ENCODE measurements around the gene GSTM2. TPM values are rescaled to one million over a fixed set of nuclear protein-coding genes. Genes with fewer than 3 reads are reported as not detected.
A peak's percentile ranks its signal among the peaks of the same experiment; 100 is the strongest.

GSTM2 gene
- total RNA-seq, 1 experiment from 2014 or later: 2.5 TPM

DNA sequence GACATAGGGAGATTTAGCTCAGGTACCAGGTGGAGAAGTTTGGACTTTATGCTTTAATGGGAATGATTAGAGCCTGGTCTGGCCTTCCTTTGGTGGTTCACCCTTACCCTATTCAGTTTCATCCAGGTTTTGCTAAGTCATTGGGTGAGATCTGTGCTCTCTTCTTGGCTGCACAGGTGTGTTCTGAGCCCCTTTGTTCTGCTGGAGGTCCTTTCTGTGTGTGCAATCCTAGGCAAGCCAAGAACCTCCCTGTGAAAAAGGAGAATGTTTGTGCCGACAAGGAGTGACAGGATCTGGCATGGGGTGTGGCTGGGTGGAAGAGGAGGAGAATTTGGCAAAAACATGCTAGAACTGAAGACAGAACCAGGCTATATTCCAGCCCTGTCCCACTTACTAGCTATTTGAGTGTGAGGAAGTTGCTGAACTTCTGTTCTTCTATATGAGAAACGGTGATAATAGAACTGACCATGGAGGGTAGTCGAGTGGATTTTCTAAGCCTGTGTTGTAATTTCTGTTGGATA, 48.8 kb downstream of the GSTM2 start:
- no peak for DNase-seq
- Mint-ChIP-seq H3K27me3 (ENCODE audit: unreplicated experiment) (peaks cover 13% of the 10 kb centered on the region), H3K9me3 (ENCODE audit: low read depth, unreplicated experiment) (no peaks in the 10 kb centered on the region), H3K4me3 (ENCODE audit: low read depth, unreplicated experiment) (no peak overlapping the region), H3K27ac (ENCODE audit: unreplicated experiment) (no peak overlapping the region), H3K36me3 (ENCODE audit: insufficient read depth, unreplicated experiment) (no peaks in the 10 kb centered on the region), H3K4me1 (ENCODE audit: low read depth, unreplicated experiment) (no peaks in the 10 kb centered on the region)
- BruUV-seq (replicated peaks): no TSS peak
- TF ChIP-seq, protein P1, sequence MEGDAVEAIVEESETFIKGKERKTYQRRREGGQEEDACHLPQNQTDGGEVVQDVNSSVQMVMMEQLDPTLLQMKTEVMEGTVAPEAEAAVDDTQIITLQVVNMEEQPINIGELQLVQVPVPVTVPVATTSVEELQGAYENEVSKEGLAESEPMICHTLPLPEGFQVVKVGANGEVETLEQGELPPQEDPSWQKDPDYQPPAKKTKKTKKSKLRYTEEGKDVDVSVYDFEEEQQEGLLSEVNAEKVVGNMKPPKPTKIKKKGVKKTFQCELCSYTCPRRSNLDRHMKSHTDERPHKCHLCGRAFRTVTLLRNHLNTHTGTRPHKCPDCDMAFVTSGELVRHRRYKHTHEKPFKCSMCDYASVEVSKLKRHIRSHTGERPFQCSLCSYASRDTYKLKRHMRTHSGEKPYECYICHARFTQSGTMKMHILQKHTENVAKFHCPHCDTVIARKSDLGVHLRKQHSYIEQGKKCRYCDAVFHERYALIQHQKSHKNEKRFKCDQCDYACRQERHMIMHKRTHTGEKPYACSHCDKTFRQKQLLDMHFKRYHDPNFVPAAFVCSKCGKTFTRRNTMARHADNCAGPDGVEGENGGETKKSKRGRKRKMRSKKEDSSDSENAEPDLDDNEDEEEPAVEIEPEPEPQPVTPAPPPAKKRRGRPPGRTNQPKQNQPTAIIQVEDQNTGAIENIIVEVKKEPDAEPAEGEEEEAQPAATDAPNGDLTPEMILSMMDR (IDR thresholded peaks at IDR 0.05; ENCODE audit: unreplicated experiment): no peak
- CTCF ChIA-PET: interaction anchor here (2.2 kb wide), 1 partner anchor 77 kb away, joined by 7 read pairs; no protein-coding TSS in a partner anchor
- intact Hi-C loops (cut with micrococcal nuclease; ENCODE audit: unreplicated experiment): loop anchor here (5.0 kb wide), 1 partner anchor 266 kb away; the partner anchor contains the start of gene AHCYL1

DNA sequence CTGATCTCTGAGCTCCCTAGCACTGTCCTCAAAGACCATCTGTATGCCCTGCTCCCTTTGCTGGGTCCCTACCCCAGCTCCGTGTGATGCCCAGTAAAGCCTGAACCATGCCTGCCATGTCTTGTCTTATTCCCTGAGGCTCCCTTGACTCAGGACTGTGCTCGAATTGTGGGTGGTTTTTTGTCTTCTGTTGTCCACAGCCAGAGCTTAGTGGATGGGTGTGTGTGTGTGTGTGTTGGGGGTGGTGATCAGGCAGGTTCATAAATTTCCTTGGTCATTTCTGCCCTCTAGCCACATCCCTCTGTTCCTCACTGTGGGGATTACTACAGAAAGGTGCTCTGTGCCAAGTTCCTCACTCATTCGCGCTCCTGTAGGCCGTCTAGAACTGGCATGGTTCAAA, 49.9 kb downstream of the GSTM2 start:
- intact Hi-C loops (cut with micrococcal nuclease; ENCODE audit: unreplicated experiment): loop anchor here (1.0 to 5.0 kb wide), 2 partner anchors 56 to 265 kb away; partner anchors contain the start of gene AHCYL1
- TF ChIP-seq, protein P1 (IDR thresholded peaks at IDR 0.05; ENCODE audit: unreplicated experiment): no peak
- BruUV-seq (replicated peaks): no TSS peak
- peaks cover 13% of the 10 kb centered on the region for H3K27me3 Mint-ChIP-seq (ENCODE audit: unreplicated experiment)
- H3K4me3 Mint-ChIP-seq (ENCODE audit: low read depth, unreplicated experiment): no peak overlapping the region
- H3K4me1 Mint-ChIP-seq (ENCODE audit: low read depth, unreplicated experiment): no peaks in the 10 kb centered on the region
- CTCF ChIA-PET: interaction anchor here (1.0 to 2.2 kb wide), 4 partner anchors 22 to 267 kb away, joined by 3 to 18 read pairs (median 10); partner anchors contain the start of gene AHCYL1
- DNase-seq: no peak
- no peak overlapping the region for H3K27ac Mint-ChIP-seq (ENCODE audit: unreplicated experiment)
- H3K9me3 Mint-ChIP-seq (ENCODE audit: low read depth, unreplicated experiment): no peaks in the 10 kb centered on the region
- no peaks in the 10 kb centered on the region for H3K36me3 Mint-ChIP-seq (ENCODE audit: insufficient read depth, unreplicated experiment)

DNA sequence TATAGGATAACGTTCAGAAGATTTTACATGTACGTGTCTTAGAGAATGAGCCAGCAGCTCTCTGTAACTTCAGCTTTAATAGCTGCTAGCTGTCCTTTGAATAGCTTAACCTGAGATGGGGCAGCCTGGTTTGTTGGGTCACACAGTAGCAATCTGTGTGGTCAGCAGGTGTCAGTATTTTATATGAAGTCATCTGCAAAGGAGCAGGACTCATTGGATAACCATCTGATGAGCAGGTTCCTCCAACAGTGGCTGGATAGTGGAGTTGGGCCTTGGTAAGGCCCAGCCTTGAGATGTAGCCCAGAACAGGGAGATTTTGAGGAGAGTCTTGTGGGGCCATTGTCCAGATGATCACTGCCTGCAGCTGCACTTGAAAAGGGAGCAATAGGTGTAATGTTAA, 50.6 kb downstream of the GSTM2 start:
- Mint-ChIP-seq H3K9me3 (ENCODE audit: low read depth, unreplicated experiment) (no peaks in the 10 kb centered on the region), H3K27ac (ENCODE audit: unreplicated experiment) (no peak overlapping the region), H3K4me1 (ENCODE audit: low read depth, unreplicated experiment) (no peaks in the 10 kb centered on the region), H3K4me3 (ENCODE audit: low read depth, unreplicated experiment) (no peak overlapping the region), H3K27me3 (ENCODE audit: unreplicated experiment) (peaks cover 10% of the 10 kb centered on the region), H3K36me3 (ENCODE audit: insufficient read depth, unreplicated experiment) (no peaks in the 10 kb centered on the region)
- intact Hi-C loops (cut with micrococcal nuclease; ENCODE audit: unreplicated experiment): loop anchor here (1.0 to 5.0 kb wide), 2 partner anchors 55 to 264 kb away; partner anchors contain the start of gene AHCYL1
- TF ChIP-seq, protein P1 (IDR thresholded peaks at IDR 0.05; ENCODE audit: unreplicated experiment): no peak
- DNase-seq: peak; percentile 17
- BruUV-seq (replicated peaks): no TSS peak
- CTCF ChIA-PET: interaction anchor here (0.8 to 2.2 kb wide), 5 partner anchors 21 to 266 kb away, joined by 3 to 18 read pairs (median 7); partner anchors contain the start of gene AHCYL1

DNA sequence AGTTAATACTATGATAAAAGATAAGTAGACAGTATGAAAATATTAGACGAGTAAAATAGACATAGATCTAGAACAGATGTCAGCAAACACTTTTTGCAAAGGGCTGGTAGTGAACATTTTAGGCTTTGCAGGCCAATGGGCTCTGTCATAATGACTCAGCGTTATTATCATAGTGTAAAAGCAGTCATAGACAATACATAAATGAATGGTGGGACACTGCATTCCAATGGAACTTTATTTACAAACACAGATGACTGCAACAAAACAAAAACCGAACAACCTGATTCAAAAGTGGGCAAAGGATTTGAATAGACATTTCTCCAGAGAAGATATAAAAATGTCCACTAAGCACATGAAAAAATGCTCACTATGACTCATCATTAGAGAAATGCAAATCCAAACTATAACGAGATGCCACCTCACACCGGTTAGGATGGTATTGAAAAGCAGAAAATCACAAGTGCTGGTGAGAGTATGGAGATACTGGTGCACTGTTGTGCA, 51.5 kb downstream of the GSTM2 start:
- intact Hi-C loops (cut with micrococcal nuclease; ENCODE audit: unreplicated experiment): loop anchor here (5.0 kb wide), 1 partner anchor 263 kb away; the partner anchor contains the start of gene AHCYL1
- H3K9me3 Mint-ChIP-seq (ENCODE audit: low read depth, unreplicated experiment): no peaks in the 10 kb centered on the region
- no peak for DNase-seq
- H3K36me3 Mint-ChIP-seq (ENCODE audit: insufficient read depth, unreplicated experiment): no peaks in the 10 kb centered on the region
- TF ChIP-seq, protein P1 (IDR thresholded peaks at IDR 0.05; ENCODE audit: unreplicated experiment): no peak
- H3K4me3 Mint-ChIP-seq (ENCODE audit: low read depth, unreplicated experiment): no peak overlapping the region
- H3K27me3 Mint-ChIP-seq (ENCODE audit: unreplicated experiment): peaks cover 1% of the 10 kb centered on the region
- BruUV-seq (replicated peaks): no TSS peak
- CTCF ChIA-PET: no interaction called here
- H3K4me1 Mint-ChIP-seq (ENCODE audit: low read depth, unreplicated experiment): no peaks in the 10 kb centered on the region
- no peak overlapping the region for H3K27ac Mint-ChIP-seq (ENCODE audit: unreplicated experiment)

All from Calu3 (cell line).